IPS-11a (cell line): ENCODE results near the gene TXN2.
"Not testable (repeated sequence)": the region's sequence is repeated elsewhere in the genome, so short reads cannot be mapped to it uniquely, and the experiment has no call there.

Source experiments
- H3K4me3 ChIP-seq: one replicate; pipeline ENCODE4 v1.5.1; 2013; ENCODE audit warnings: low read depth, low read length, control low read depth

The TXN2 gene

GRCh38 chr22:36432592-36433317 lies 48.7 kb downstream of the TXN2 start:
- H3K4me3 ChIP-seq, result no peak overlapping the region

- no peak overlapping the region for H3K4me3 ChIP-seq
These were observed 49.5 kb downstream of the TXN2 start for GRCh38 chr22:36431977-36432376.

- H3K4me3 ChIP-seq, result no peak overlapping the region
These were observed 50.6 kb downstream of the TXN2 start for GRCh38 chr22:36430863-36431262.

- not testable (repeated sequence) for H3K4me3 ChIP-seq
These were observed 53.5 kb downstream of the TXN2 start for GRCh38 chr22:36427952-36428351.

GRCh38 chr22:36425977-36426523 lies 55.4 kb downstream of the TXN2 start:
- H3K4me3 ChIP-seq, result no peak overlapping the region

GRCh38 chr22:36424901-36425579 lies 56.4 kb downstream of the TXN2 start:
- H3K4me3 ChIP-seq, result no peak overlapping the region

- not testable (repeated sequence) for H3K4me3 ChIP-seq
These were observed 57.0 kb downstream of the TXN2 start for GRCh38 chr22:36424466-36424865.

- H3K4me3 ChIP-seq, result no peak overlapping the region
These were observed 57.7 kb downstream of the TXN2 start for GRCh38 chr22:36423461-36424404.

- H3K4me3 ChIP-seq, result no peak overlapping the region
These were observed 59.0 kb downstream of the TXN2 start for GRCh38 chr22:36422287-36423014.

- H3K4me3 ChIP-seq, result no peak overlapping the region
These were observed 61.2 kb downstream of the TXN2 start for GRCh38 chr22:36419912-36420882.

GRCh38 chr22:36419177-36419911 lies 62.1 kb downstream of the TXN2 start:
- H3K4me3 ChIP-seq, result no peak overlapping the region

- no peak overlapping the region for H3K4me3 ChIP-seq
These were observed 64.2 kb downstream of the TXN2 start for GRCh38 chr22:36417281-36417686.
